IPS-18a (cell line): ENCODE results near the gene KIF26A.

Experiments
- H3K27ac ChIP-seq: one replicate; pipeline ENCODE4 v1.5.1; 2013; ENCODE audit warnings: low read length
- H3K27me3 ChIP-seq: one replicate; pipeline ENCODE4 v1.6.1; 2013; ENCODE audit warnings: mild to moderate bottlenecking, low read length; ENCODE audit not compliant: control insufficient read depth, insufficient read depth
- H3K36me3 ChIP-seq: one replicate; pipeline ENCODE4 v1.6.1; 2013; ENCODE audit warnings: low read depth, low read length; ENCODE audit not compliant: control insufficient read depth
- H3K4me1 ChIP-seq: one replicate; pipeline ENCODE4 v1.6.1; 2013; ENCODE audit warnings: low read depth, low read length; ENCODE audit not compliant: control insufficient read depth
- H3K4me3 ChIP-seq: one replicate; pipeline ENCODE4 v1.5.1; 2013; ENCODE audit warnings: low read length
- H3K9ac ChIP-seq: one replicate; pipeline ENCODE4 v1.6.1; 2013; ENCODE audit warnings: mild to moderate bottlenecking, low read length, moderate library complexity
- H3K9me3 ChIP-seq: one replicate; pipeline ENCODE4 v1.6.1; 2013; ENCODE audit warnings: low read depth, low read length; ENCODE audit not compliant: control insufficient read depth

The KIF26A gene

DNA sequence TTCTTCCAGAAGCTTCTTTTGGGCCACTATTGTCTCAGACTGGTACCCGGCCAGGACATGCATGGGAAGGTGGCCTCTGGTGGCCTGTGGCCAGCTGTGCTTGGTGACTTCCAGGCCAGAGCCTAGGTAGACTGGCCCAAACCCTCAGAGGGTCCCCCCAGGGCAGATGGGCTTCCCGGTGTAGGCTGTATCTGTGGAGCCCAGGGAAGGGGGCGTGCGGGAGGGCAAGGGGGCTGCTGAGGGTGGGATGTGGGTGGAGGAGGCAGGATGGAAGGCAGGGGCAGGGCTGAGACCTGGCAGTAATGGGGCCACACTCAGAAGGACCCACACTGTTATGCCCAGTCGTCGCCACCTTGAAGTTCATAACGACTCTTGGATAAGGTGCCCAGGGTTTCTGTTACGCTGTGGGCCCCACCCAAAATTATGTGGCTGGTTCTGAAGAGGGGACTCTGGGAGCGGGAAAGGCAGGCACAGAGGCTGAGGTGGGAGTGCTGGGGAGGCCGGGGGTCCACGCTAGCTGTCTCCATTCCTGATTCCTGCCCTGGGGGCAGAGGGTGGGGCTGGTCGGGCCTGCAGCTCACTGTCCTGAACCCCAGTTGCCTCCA lies 52.1 kb downstream of the KIF26A start:
- Histone ChIP-seq H3K4me1 (no peaks in the 10 kb centered on the region), H3K27ac (no peak overlapping the region), H3K4me3 (no peak overlapping the region), H3K9ac (no peak overlapping the region), H3K9me3 (no peaks in the 10 kb centered on the region), H3K36me3 (no peaks in the 10 kb centered on the region), H3K27me3 (no peaks in the 10 kb centered on the region)

DNA sequence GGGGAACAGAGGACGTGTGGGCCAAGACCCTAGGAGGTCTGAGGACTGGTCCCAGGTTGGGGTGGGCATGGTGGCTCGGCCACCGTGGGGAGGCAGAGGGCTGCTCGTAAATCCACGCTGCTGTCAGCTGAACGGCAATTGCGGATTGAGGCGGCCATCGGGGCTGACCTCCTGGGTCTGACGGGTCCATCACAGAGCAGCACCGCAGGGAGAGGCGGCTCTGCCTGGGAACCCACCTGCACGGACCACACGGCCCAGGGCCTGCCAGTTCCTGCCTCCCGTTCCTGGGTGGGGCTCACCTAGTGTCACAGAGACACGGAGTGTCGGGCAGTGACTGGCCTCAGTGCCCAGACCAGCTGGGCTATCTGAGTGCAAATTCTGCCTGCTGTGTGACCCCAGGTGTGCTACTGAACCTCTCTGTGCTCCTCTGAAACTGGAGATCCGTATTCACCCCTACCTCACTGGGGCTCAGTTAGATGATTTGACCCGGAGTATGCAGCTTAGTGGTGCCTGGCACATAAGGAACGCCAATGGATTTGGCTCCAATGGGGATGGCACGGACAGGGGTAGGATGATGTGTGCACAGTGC lies 53.1 kb downstream of the KIF26A start:
- no peaks in the 10 kb centered on the region for H3K36me3 ChIP-seq
- no peaks in the 10 kb centered on the region for H3K4me1 ChIP-seq

DNA sequence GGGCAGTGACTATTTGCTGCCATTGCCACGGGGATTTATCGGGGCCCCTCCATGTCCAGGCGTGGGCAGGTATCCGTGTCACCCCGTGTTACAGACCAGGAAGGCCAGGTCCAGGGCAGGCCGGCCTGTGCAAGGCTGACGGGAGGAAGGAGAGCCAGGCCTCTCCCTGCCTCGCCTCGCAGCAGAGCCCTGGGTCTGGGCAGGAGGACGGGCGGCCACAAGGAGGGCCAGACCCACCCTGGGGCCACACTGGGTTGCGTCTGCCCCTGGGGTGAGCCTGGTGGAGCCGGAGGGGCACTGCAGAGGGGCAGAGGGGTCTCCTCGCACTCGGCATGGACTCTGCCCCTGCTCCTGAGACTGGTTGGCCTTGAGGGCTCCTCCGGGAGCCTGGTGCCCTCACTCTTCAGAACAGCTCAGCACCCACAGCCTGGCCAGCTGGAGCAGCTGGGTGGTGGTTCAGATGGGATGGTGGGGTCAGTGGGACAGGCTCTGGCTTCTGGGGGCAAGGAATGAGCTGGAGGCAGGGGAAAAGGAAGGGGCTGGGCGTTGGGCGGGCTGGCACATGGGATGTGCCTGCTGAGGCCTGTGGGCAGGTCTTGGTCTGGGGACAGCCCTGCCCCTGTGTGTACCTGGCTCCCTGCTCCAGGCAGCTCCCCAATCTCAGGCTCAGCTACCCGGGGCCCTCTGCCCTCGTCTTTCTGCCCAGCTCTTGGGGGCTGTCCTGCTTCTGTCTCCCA lies 53.9 kb downstream of the KIF26A start:
- Histone ChIP-seq H3K27ac (no peak overlapping the region), H3K36me3 (no peaks in the 10 kb centered on the region), H3K9me3 (no peaks in the 10 kb centered on the region), H3K27me3 (no peaks in the 10 kb centered on the region), H3K4me1 (no peaks in the 10 kb centered on the region), H3K4me3 (no peak overlapping the region), H3K9ac (no peak overlapping the region)

More for the DNA sequence above, 53.1 kb downstream of the KIF26A start:
- H3K4me3 ChIP-seq = no peak overlapping the region
- no peaks in the 10 kb centered on the region for H3K9me3 ChIP-seq
- H3K27ac ChIP-seq = no peak overlapping the region
- no peaks in the 10 kb centered on the region for H3K27me3 ChIP-seq
- H3K9ac ChIP-seq = no peak overlapping the region

DNA sequence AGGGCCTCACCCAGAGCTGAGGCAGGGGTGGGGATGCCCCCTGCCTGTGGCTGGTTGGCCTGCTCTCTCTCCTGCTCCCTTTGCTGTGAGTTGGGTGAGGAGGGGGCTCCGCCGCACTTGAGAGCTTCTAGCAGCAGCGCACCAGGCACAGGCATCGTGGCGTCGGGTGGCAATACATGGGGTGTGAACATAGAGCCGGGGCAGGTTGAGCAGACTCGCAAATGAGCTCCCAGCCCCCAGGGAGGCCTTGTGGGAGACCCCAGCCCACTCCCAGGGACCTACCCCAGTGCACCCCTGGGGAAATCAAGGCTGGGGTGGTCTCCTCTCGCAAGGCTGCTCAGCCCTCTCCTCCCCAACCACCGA lies 54.5 kb downstream of the KIF26A start:
- H3K27ac ChIP-seq = no peak overlapping the region
- H3K4me3 ChIP-seq = no peak overlapping the region
- H3K9ac ChIP-seq = no peak overlapping the region
- no peaks in the 10 kb centered on the region for H3K9me3 ChIP-seq
- H3K36me3 ChIP-seq = no peaks in the 10 kb centered on the region
- H3K27me3 ChIP-seq = no peaks in the 10 kb centered on the region
- no peaks in the 10 kb centered on the region for H3K4me1 ChIP-seq

DNA sequence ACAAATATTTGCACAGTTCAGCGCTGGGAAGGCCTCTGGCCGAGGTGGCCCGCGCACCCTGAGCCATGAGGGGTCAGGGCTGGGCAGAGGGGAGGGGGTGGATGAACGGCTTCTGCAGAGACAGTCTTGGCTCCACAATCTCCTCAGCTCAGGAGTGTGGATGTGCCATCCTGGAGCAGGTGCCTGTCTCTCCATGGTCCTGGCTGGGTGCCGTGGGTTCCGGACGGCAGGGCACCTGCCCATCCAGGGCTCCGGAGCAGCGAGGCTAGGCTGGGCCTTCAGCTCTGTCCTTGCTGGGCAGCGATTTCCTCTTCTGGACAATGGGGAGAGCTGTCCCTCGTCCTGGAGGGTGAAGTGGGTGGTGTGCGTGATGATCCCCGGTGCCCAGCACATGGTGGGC lies 55.6 kb downstream of the KIF26A start:
- Histone ChIP-seq H3K9ac (no peak overlapping the region), H3K4me1 (no peaks in the 10 kb centered on the region), H3K27me3 (no peaks in the 10 kb centered on the region), H3K36me3 (no peaks in the 10 kb centered on the region), H3K9me3 (no peaks in the 10 kb centered on the region), H3K27ac (no peak overlapping the region), H3K4me3 (no peak overlapping the region)

DNA sequence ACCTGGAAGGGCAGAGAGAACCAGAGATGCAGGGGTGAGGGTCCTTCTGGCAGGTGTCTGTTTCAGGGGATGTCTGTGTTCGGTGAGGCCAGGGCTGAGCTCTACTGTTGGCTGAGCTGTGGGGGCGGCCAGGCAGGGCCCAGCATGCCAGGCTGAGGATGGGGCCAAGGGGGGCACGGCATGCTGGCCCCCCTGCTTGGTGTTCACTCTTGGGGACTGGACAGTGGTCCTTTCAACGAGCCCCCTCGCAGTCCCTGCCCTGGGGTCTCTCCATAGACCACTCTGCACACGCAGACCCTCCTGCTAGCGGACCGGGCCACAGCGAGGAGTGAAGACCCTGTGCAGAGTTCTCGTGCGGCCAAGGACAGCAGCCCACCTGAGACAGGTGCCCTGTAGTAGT lies 56.3 kb downstream of the KIF26A start:
- Histone ChIP-seq H3K27me3 (no peaks in the 10 kb centered on the region), H3K36me3 (no peaks in the 10 kb centered on the region), H3K9ac (no peak overlapping the region), H3K9me3 (no peaks in the 10 kb centered on the region), H3K27ac (no peak overlapping the region), H3K4me3 (no peak overlapping the region), H3K4me1 (no peaks in the 10 kb centered on the region)

DNA sequence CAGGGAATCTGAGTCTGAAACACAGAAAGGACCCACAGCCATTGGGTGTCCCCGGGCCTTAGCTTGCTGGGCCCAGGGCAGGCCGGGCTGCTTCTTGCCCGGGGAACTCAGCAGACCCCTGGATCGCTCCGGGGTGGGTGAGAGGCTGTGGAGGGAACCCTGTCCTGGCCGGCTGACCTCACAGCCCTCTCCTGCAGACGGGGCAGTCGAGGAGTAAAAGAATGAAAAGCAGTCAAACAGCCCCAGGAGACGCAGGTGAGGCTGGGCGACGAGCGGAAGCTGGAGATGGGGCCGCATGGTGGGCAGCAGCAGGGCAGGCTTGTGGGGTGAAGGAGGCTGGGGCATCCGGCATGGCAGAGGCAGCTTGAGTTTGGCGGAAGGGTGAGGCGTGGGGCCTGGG lies 57.0 kb downstream of the KIF26A start:
- Histone ChIP-seq H3K27me3 (no peaks in the 10 kb centered on the region), H3K36me3 (no peaks in the 10 kb centered on the region), H3K27ac (no peak overlapping the region), H3K9me3 (no peaks in the 10 kb centered on the region), H3K4me3 (no peak overlapping the region), H3K4me1 (no peaks in the 10 kb centered on the region), H3K9ac (no peak overlapping the region)

DNA sequence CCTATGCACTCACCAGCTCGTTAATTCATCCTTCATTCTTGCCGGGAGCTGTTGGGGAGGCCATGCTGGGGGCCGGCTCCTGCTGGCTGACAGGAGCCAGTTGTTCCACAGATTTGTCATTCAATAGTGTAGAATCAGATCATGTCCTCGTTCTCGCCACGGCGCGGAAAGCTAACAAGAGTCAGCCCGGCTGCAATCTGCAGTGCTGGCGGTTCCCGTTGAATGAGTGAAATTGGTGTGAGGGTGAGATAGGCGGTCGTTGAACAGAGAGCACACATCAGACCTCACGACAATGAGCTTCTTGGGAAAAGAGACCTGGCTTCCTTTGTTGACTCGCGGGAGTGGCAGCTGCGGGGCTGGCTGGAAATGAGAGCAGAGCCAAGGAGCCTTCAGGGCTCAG lies 57.5 kb downstream of the KIF26A start:
- H3K4me1 ChIP-seq = no peaks in the 10 kb centered on the region
- H3K4me3 ChIP-seq = no peak overlapping the region
- no peaks in the 10 kb centered on the region for H3K27me3 ChIP-seq
- no peak overlapping the region for H3K9ac ChIP-seq
- no peak overlapping the region for H3K27ac ChIP-seq
- H3K9me3 ChIP-seq = no peaks in the 10 kb centered on the region
- no peaks in the 10 kb centered on the region for H3K36me3 ChIP-seq

DNA sequence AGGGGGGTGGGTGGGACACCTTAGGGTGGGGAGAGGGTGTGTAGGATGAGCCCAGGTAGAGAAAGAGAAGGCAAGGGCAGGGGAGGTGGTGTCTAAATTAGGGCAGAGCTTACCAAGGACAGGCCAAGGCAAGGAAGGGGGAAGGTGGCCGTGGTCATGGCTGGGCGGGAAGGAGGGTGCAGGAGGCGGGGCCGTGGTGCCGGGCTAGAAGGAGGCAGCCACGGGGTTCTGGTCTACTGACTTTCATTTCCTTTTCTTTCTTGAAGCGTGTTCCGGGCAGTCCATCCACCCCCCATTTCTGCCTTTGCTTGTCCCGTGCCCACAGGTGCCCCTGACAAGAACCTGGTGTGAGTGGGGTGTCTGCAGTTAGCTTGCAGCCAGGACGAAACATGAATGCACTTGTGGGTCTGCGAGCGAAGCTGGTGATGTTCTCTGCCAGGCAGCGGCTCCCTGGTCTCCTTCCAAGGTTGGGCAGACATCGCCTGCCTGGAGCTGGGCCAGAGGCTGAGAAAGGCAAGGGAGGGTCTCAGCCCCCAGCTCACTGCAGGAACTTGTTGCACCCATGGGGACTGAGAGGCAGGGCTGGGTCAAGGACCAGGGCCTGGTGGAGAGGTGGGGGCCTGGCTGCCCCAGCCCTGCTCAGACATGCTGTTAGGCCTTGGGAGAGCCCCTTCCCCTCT lies 58.2 kb downstream of the KIF26A start:
- no peaks in the 10 kb centered on the region for H3K4me1 ChIP-seq
- H3K9ac ChIP-seq = no peak overlapping the region
- no peak overlapping the region for H3K4me3 ChIP-seq
- no peaks in the 10 kb centered on the region for H3K9me3 ChIP-seq
- H3K27me3 ChIP-seq = no peaks in the 10 kb centered on the region
- H3K36me3 ChIP-seq = no peaks in the 10 kb centered on the region
- H3K27ac ChIP-seq = no peak overlapping the region

DNA sequence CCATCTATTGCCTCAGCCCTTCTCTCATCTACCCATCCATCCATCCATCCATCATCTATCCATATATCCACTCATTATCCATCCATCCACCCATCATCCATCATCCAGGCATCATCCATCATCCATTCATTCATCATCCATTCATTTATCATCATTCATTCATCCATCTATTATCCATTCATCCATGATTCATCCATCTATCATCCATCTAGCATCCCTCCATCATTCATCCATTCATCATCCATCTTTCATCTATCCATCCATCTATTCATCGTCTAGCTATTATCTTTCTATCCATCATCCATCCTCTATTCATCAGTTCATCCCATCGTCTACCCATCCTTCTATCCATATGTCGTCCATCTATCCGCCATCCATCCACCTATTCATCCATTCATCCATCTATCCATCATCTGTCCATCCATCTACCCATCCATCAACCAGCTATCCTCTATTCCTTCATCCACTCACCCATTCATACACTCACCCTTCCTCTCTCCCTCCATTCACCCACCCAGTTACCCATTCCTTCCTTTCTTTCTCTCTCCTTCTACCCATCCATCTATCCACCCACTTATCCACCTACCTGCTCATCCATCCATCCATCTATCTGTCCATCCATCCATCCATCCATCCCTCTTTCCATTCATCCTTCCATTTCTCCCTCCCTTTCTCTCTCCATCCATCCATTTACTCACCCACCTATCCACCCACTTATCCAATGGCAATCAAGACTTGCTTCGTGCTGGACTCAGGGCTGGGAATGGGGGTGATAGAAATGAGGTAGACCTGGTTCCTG lies 59.3 kb downstream of the KIF26A start:
- H3K4me3 ChIP-seq = no peak overlapping the region
- no peak overlapping the region for H3K27ac ChIP-seq
- H3K4me1 ChIP-seq = no peaks in the 10 kb centered on the region
- H3K9me3 ChIP-seq = no peaks in the 10 kb centered on the region
- no peak overlapping the region for H3K9ac ChIP-seq
- H3K27me3 ChIP-seq = no peaks in the 10 kb centered on the region
- no peaks in the 10 kb centered on the region for H3K36me3 ChIP-seq

DNA sequence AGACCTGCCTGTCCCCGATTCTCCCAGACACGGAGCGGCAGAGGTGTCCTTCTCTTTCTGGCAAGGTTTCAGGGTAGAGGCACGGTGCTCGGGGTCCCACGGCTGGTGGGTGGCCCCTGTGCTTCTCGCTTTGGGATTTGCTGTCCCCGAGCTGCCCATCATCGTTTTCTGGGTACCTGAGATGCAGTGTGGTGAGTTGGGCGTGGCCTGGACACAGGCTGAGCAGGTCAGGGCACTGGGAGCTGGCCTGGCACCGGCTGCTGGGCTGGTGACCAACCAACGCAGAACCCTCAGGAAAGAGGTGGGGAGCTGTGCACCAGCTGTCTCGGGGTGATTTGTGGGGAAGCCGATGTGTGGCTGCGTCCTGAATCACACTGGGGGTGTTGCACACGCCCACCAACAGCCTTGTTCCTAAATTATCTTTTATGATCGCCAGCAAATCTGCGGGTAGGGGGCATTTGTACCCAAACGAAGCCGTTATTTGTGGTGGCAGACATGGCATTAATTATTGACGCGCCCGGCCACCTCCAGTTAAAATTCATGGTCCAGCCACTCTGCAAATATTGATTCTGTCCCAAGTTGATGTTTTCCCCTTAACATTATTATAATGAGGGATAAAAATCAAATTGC lies 61.0 kb downstream of the KIF26A start:
- no peaks in the 10 kb centered on the region for H3K4me1 ChIP-seq
- H3K4me3 ChIP-seq = no peak overlapping the region
- no peak overlapping the region for H3K9ac ChIP-seq
- H3K27ac ChIP-seq = no peak overlapping the region
- no peaks in the 10 kb centered on the region for H3K36me3 ChIP-seq
- no peaks in the 10 kb centered on the region for H3K9me3 ChIP-seq
- no peaks in the 10 kb centered on the region for H3K27me3 ChIP-seq
